Thyroid gland (tissue), 4 donors: ENCODE data around the gene OGFR. TPM values are rescaled to one million over a fixed set of nuclear protein-coding genes. Genes with fewer than 3 reads are reported as not detected.

Experiments used
- DNase-seq, 2 donors: peaks; one replicate each; pipeline ENCODE4 v3.0.0-alpha.2; 2019
- H3K27ac ChIP-seq, 3 donors: fragments of 200-600 bp; sonication (generic); 1 replicate in 2 of 3; 2 replicates in 1 of 3; pipeline ENCODE4 v1.5.1; 2016 to 2019; ENCODE audit warnings: mild to moderate bottlenecking in 1 of 3, moderate library complexity in 1 of 3
- H3K27me3 ChIP-seq: fragments of 200-600 bp; sonication (generic); one replicate; pipeline ENCODE4 v1.5.1; 2019
- H3K36me3 ChIP-seq, 2 donors: fragments of 200-600 bp; sonication (generic); one replicate each; pipeline ENCODE4 v1.5.1; 2016 to 2019
- H3K4me1 ChIP-seq, 2 donors: fragments of 200-600 bp; sonication (generic); one replicate each; pipeline ENCODE4 v1.5.1; 2017 to 2019
- H3K4me3 ChIP-seq, 3 donors: fragments of 200-600 bp; sonication (generic); replicated peaks in 1 of 3; 1 replicate in 2 of 3; 2 replicates in 1 of 3; pipeline ENCODE4 v1.5.1; 2016; ENCODE audit warnings: mild to moderate bottlenecking in 1 of 3
- H3K9me3 ChIP-seq: fragments of 200-600 bp; sonication (generic); one replicate; pipeline ENCODE4 v1.5.1; 2017
- CTCF ChIP-seq, 6 experiments: fragments of 200-600 bp in 3 of 6; fragments of 450-650 bp in 3 of 6; sonication (generic) in 3 of 6; IDR thresholded peaks; one replicate each; pipeline ENCODE4 v1.5.1; 2016 to 2019; ENCODE audit warnings: antibody characterized with exemption in 6 of 6, mild to moderate bottlenecking in 2 of 6, inconsistent platforms in 1 of 6, moderate library complexity in 1 of 6
- POLR2A ChIP-seq, 2 donors: fragments of 450-650 bp; IDR thresholded peaks; one replicate each; pipeline ENCODE4 v1.6.1; 2017; ENCODE audit warnings: antibody characterized with exemption in 2 of 2, mild to moderate bottlenecking in 2 of 2, moderate library complexity in 1 of 2
- WGBS, 2 donors: methylation state at CpG; one replicate each; pipeline ENCODE4 v1.1.5; 2017; 5-methylcytosine and 5-hydroxymethylcytosine counted together
- intact Hi-C: fragments of 100-400 bp; cut with DNase I; formaldehyde crosslinking; loops from one replicate; pipeline ENCODE4 v1.15.1; 2023
- total RNA-seq, 4 donors: library from RNA; depleted of rRNA; stranded (reverse); fragments of >200 nt; gene quantifications; one replicate each; pipeline ENCODE4 v1.2.3, GENCODE V29; 2016

The OGFR gene
- total RNA-seq, 4 donors from 2014 or later, result 50.0 to 67.6 (median 63.7) TPM

DNA sequence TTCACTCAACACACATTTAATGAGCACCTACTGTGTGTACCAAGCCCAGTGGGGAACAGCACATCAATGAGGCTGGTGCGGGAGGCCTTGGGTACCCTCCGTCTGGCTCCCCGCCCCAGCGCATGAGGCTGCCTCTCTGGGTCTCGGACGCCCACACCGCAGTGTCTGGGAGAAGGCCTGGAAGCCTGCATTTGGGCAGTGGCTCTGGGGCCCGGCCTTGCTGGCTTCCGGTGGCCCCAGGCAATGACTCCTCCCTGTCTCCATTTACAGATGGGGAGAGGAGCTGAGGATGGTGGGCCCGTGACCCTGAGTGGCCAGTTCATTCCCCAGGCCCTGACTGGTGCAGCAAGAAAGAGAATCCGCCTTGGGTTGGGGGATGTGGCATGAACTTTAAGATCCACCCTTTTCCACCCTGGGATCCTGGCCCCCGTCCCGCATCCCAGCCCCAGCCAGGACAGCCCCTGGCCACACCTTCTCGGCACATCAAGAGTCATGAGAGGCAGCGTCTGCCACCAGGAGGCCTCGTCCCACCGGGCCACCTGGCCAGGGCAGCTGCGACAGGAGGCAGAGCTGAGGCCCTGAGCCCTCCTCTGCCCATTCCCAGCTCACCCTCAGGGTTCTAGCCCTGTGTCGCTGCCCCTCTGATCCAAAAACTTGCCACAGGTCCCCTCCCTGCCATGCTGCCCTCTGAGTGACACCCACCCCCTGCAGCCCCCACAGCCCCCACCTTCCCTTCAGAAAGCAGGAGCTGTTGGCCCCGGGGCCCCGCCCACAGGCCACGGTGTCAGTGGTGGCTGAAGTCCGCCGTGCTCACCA lies 25.8 kb upstream of the OGFR start:
- TF ChIP-seq POLR2A (IDR thresholded peaks at IDR 0.05), result no peak
- Histone ChIP-seq H3K36me3 (no peaks in the 10 kb centered on the region), H3K9me3 (no peaks in the 10 kb centered on the region), H3K27ac (no peak overlapping the region), H3K4me1 (peaks cover 2 to 8% of the 10 kb centered on the region in 2 donors), H3K27me3 (no peaks in the 10 kb centered on the region), H3K4me3 (no peak overlapping the region)
- intact Hi-C loops, result no loop called here
- DNase-seq, result no peak
- 77 to 90% methylated on average over 14 to 19 of the region's 24 CpGs for WGBS, 2 donors

DNA sequence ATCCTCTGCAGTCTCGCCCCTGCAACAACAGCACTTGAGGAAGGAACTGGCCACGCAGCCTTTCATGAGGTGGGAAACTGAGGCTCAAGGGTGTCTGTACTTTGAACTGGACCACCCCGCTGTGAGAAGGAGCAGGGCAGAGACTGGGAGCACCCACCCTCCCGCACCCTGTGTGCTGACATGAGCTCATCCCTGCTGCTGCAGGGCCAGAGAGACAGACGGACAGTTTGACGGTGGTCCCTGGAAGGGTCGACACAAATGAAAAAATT lies 25.3 kb upstream of the OGFR start:
- no peaks in the 10 kb centered on the region for H3K36me3 ChIP-seq
- no peak for DNase-seq
- H3K4me3 ChIP-seq, result no peak overlapping the region
- intact Hi-C loops, result no loop called here
- H3K27ac ChIP-seq, result no peak overlapping the region
- 87 to 93% methylated on average over 6 to 7 of the region's 7 CpGs for WGBS, 2 donors
- no peaks in the 10 kb centered on the region for H3K27me3 ChIP-seq
- no peaks in the 10 kb centered on the region for H3K9me3 ChIP-seq
- peaks cover 0 to 2% of the 10 kb centered on the region in 2 donors for H3K4me1 ChIP-seq
- TF ChIP-seq CTCF (IDR thresholded peaks at IDR 0.05), result no peak
- no peak for TF ChIP-seq POLR2A (IDR thresholded peaks at IDR 0.05)

- TF ChIP-seq CTCF (IDR thresholded peaks at IDR 0.05) (no peak), POLR2A (IDR thresholded peaks at IDR 0.05) (no peak)
- Histone ChIP-seq H3K27me3 (no peaks in the 10 kb centered on the region), H3K9me3 (no peaks in the 10 kb centered on the region), H3K4me1 (no peaks in the 10 kb centered on the region), H3K36me3 (no peaks in the 10 kb centered on the region), H3K27ac (no peak overlapping the region), H3K4me3 (no peak overlapping the region)
- 64 to 70% methylated on average over 20 of the region's 20 CpGs for WGBS, 2 donors
- DNase-seq, result no peak
- intact Hi-C loops, result no loop called here
These were observed 24.4 kb upstream of the OGFR start for GRCh38 chr20:62780204-62780603.

GRCh38 chr20:62780696-62781095 lies 23.9 kb upstream of the OGFR start:
- no peaks in the 10 kb centered on the region for H3K4me1 ChIP-seq
- no peak for DNase-seq
- 82 to 90% methylated on average over 15 to 17 of the region's 17 CpGs for WGBS, 2 donors

GRCh38 chr20:62782149-62782892 lies 22.3 kb upstream of the OGFR start:
- Histone ChIP-seq H3K36me3 (no peaks in the 10 kb centered on the region), H3K27ac (no peak overlapping the region), H3K4me3 (no peak overlapping the region), H3K9me3 (no peaks in the 10 kb centered on the region), H3K27me3 (no peaks in the 10 kb centered on the region), H3K4me1 (no peaks in the 10 kb centered on the region)
- no peak for DNase-seq
- TF ChIP-seq CTCF (IDR thresholded peaks at IDR 0.05) (no peak), POLR2A (IDR thresholded peaks at IDR 0.05) (no peak)
- WGBS, 2 donors, result 76 to 81% methylated on average over 18 of the region's 18 CpGs
- intact Hi-C loops, result no loop called here

More at GRCh38 chr20:62780696-62781095, 23.9 kb upstream of the OGFR start:
- no peaks in the 10 kb centered on the region for H3K36me3 ChIP-seq
- H3K9me3 ChIP-seq, result no peaks in the 10 kb centered on the region
- no peak overlapping the region for H3K27ac ChIP-seq
- no peak for TF ChIP-seq POLR2A (IDR thresholded peaks at IDR 0.05)
- TF ChIP-seq CTCF (IDR thresholded peaks at IDR 0.05), result no peak
- intact Hi-C loops, result no loop called here
- no peak overlapping the region for H3K4me3 ChIP-seq
- no peaks in the 10 kb centered on the region for H3K27me3 ChIP-seq
